Caco-2 (cell line): Measurements from ENCODE around the gene AOC3. TPM values are rescaled to one million over a fixed set of nuclear protein-coding genes. Genes with fewer than 3 reads are reported as not detected.
A peak's percentile ranks its signal among the peaks of the same experiment; 100 is the strongest.

Source experiments
- BruUV-seq: library from RNA; stranded (reverse); fragments of 400-500 nt; replicated peaks from 2 replicates; lab custom pipeline; 2021; lab: Mats Ljungman, UMichigan
- CTCF ChIA-PET: fragments of 300-600 bp; sonication (Branson Sonifier 250); formaldehyde crosslinking; loops from one replicate; lab custom pipeline; 2022; ENCODE audit warnings: antibody characterized with exemption; lab: Charles Lee
- POLR2A ChIA-PET: fragments of 300-600 bp; sonication (Branson Sonifier 250); formaldehyde crosslinking; loops from one replicate; lab custom pipeline; 2022; ENCODE audit warnings: antibody characterized with exemption; lab: Charles Lee
- DNase-seq, 2 experiments: peaks; one replicate each; pipeline versions ENCODE4 v3.0.0 to v3.0.0-alpha.2; 2020 to 2022
- H3K27me3 ChIP-seq: replicated peaks from 2 replicates; pipeline ENCODE4 v1.6.0; 2011; ENCODE audit warnings: low read length; ENCODE audit not compliant: control insufficient read depth, insufficient read depth
- H3K36me3 ChIP-seq: 2 replicates; pipeline ENCODE4 v1.5.1; 2011; ENCODE audit warnings: low read length; ENCODE audit not compliant: control insufficient read depth, insufficient read depth
- H3K4me1 ChIP-seq: fragments of 250-450 bp; sonication (Bioruptor Pico); 2 replicates; pipeline ENCODE4 v1.5.1; 2020; ENCODE audit warnings: mild to moderate bottlenecking
- H3K4me3 ChIP-seq: 2 replicates; pipeline ENCODE4 v1.5.1; 2011; ENCODE audit warnings: low read depth, mild to moderate bottlenecking, control low read depth, low read length
- H3K9me3 ChIP-seq: fragments of 250-450 bp; sonication (Bioruptor Pico); 2 replicates; pipeline ENCODE4 v1.5.1; 2020; ENCODE audit warnings: mild to moderate bottlenecking, moderate library complexity
- H3K27ac Mint-ChIP-seq: one replicate; pipeline ENCODE4 v1.8.0; 2022; ENCODE audit warnings: mixed read lengths; ENCODE audit not compliant: unreplicated experiment
- H3K27me3 Mint-ChIP-seq: one replicate; pipeline ENCODE4 v1.8.0; 2022; ENCODE audit warnings: mixed read lengths; ENCODE audit not compliant: insufficient read depth, unreplicated experiment
- H3K36me3 Mint-ChIP-seq: one replicate; pipeline ENCODE4 v1.8.0; 2022; ENCODE audit warnings: mild to moderate bottlenecking, mixed read lengths; ENCODE audit not compliant: insufficient read depth, unreplicated experiment
- H3K4me1 Mint-ChIP-seq: one replicate; pipeline ENCODE4 v1.8.0; 2022; ENCODE audit warnings: low read depth, mixed read lengths; ENCODE audit not compliant: unreplicated experiment
- H3K4me3 Mint-ChIP-seq: one replicate; pipeline ENCODE4 v1.8.0; 2022; ENCODE audit warnings: mild to moderate bottlenecking, moderate library complexity, mixed read lengths; ENCODE audit not compliant: unreplicated experiment
- H3K9me3 Mint-ChIP-seq: one replicate; pipeline ENCODE4 v1.8.0; 2022; ENCODE audit warnings: mixed read lengths; ENCODE audit not compliant: unreplicated experiment
- intact Hi-C: fragments of 100-400 bp; cut with micrococcal nuclease; formaldehyde crosslinking; loops from one replicate; pipeline ENCODE4 v1.10.0; 2022; ENCODE audit not compliant: unreplicated experiment
- total RNA-seq: library from RNA; stranded (reverse); gene quantifications from 2 replicates; pipeline ENCODE4 v1.2.3, GENCODE V29; 2022
- TF ChIP-seq, protein P1 (sequence below), 2 experiments: fragments of 200-600 bp in 1 of 2; IDR thresholded peaks; 1 replicate in 1 of 2; 2 replicates in 1 of 2; pipeline versions ENCODE4 v1.5.1 to v1.8.0; 2011 to 2022; ENCODE audit warnings: antibody characterized with exemption in 1 of 2, control low read depth in 1 of 2, inconsistent platforms in 1 of 2, low read depth in 1 of 2, low read length in 1 of 2, mild to moderate bottlenecking in 1 of 2, moderate library complexity in 1 of 2; ENCODE audit not compliant: insufficient read depth in 1 of 2, severe bottlenecking in 1 of 2, unreplicated experiment in 1 of 2

Gene AOC3
- total RNA-seq, 1 experiment from 2014 or later = 0.93 TPM

DNA sequence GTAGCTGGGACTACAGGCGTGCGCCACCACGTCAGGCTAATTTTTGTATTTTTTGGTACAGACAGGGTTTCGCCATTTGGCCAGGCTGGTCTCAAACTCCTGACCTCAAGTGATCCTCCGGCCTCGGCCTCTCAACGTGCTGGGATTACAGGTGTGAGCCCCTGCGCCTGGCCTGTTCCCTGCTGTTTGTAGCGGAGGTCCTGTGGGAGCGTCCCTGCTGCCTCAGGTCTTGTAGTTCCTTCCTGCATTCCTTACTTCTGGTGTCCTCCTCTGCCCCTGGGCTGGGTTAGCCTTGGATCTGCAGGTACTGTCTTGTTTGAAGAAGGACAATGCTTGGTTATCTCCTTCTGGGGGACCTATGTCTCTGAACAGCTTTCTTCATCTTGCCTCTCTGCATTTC is 26.0 kb downstream of the AOC3 start:
- no TSS peak for BruUV-seq

DNA sequence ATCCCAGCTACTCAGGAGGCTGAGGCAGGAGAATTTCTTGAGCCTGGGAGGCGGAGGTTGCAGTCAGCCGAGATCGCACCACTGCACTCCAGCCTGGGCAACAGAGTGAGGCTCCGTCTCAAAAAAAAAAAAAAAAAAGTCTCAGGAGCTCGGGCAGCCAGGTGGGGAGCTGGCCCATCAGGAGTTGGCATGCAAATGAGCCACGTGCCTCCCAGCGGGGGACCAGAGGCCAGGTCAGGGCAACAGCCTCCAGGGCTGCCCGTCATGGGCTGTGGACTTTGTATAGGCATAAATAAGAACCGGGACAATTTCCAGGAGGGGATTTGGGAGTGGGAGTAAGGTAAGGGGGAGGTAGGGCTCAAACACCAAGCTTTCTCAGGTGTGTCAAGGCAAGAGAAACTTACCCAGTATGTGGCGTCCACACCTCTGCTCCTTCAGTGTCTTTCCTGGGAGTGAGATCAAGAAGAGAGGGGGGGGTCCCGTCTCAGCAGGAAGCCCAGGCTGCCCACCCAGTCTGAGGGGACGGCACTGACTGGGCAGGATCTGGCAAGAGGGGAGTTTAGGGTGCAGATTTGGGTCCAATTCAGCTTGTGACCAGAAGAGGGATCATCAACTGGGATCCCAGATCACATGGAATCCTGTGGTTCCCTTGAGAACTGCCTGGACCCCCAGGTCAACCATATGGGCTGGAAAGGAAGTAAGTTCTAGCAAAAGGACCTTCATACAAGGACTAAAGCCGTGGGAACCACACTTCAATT is 27.3 kb downstream of the AOC3 start:
- Mint-ChIP-seq H3K27me3 (no peaks in the 10 kb centered on the region), H3K4me1 (peaks cover 9% of the 10 kb centered on the region), H3K4me3 (peak overlapping the region; percentile 6), H3K27ac (peak overlapping the region; percentile 11), H3K36me3 (no peaks in the 10 kb centered on the region), H3K9me3 (no peaks in the 10 kb centered on the region)
- H3K27me3 ChIP-seq = no peaks in the 10 kb centered on the region
- no peaks in the 10 kb centered on the region for H3K9me3 ChIP-seq
- no peak overlapping the region for H3K4me3 ChIP-seq
- TF ChIP-seq, protein P1, sequence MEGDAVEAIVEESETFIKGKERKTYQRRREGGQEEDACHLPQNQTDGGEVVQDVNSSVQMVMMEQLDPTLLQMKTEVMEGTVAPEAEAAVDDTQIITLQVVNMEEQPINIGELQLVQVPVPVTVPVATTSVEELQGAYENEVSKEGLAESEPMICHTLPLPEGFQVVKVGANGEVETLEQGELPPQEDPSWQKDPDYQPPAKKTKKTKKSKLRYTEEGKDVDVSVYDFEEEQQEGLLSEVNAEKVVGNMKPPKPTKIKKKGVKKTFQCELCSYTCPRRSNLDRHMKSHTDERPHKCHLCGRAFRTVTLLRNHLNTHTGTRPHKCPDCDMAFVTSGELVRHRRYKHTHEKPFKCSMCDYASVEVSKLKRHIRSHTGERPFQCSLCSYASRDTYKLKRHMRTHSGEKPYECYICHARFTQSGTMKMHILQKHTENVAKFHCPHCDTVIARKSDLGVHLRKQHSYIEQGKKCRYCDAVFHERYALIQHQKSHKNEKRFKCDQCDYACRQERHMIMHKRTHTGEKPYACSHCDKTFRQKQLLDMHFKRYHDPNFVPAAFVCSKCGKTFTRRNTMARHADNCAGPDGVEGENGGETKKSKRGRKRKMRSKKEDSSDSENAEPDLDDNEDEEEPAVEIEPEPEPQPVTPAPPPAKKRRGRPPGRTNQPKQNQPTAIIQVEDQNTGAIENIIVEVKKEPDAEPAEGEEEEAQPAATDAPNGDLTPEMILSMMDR (IDR thresholded peaks at IDR 0.05; ENCODE audit: insufficient read depth in 1 of 2, low read depth in 1 of 2, low read length in 1 of 2, severe bottlenecking in 1 of 2, unreplicated experiment in 1 of 2) = peak in 1 of 2 experiments; percentile 20
- CTCF ChIA-PET = interaction anchor here (0.6 to 1.6 kb wide), 7 partner anchors 8 to 201 kb away, joined by 3 to 6 read pairs (median 4); partner anchors contain the start of gene PLEKHH3
- peak; percentile 59 to 70 for DNase-seq
- intact Hi-C loops = no loop called here
- BruUV-seq = no TSS peak
- POLR2A ChIA-PET = interaction anchor here (0.5 kb wide), 1 partner anchor 39 kb away, joined by 3 read pairs; no protein-coding TSS in a partner anchor
- H3K4me1 ChIP-seq = no peaks in the 10 kb centered on the region
- no peaks in the 10 kb centered on the region for H3K36me3 ChIP-seq

More for the DNA sequence above, 26.0 kb downstream of the AOC3 start:
- H3K4me3 Mint-ChIP-seq = peak overlapping the region; percentile 2
- no peak overlapping the region for H3K4me3 ChIP-seq
- H3K27me3 Mint-ChIP-seq = no peaks in the 10 kb centered on the region
- intact Hi-C loops = no loop called here
- no peaks in the 10 kb centered on the region for H3K36me3 Mint-ChIP-seq
- TF ChIP-seq, protein P1 (IDR thresholded peaks at IDR 0.05; ENCODE audit: insufficient read depth in 1 of 2, low read depth in 1 of 2, low read length in 1 of 2, severe bottlenecking in 1 of 2, unreplicated experiment in 1 of 2) = no peak
- POLR2A ChIA-PET = no interaction called here
- H3K4me1 Mint-ChIP-seq = peaks cover 9% of the 10 kb centered on the region
- DNase-seq = no peak
- no peaks in the 10 kb centered on the region for H3K36me3 ChIP-seq
- H3K4me1 ChIP-seq = no peaks in the 10 kb centered on the region
- CTCF ChIA-PET = no interaction called here
- H3K9me3 ChIP-seq = no peaks in the 10 kb centered on the region
- no peaks in the 10 kb centered on the region for H3K27me3 ChIP-seq
- peaks cover under 1% of the 10 kb centered on the region for H3K9me3 Mint-ChIP-seq
- no peak overlapping the region for H3K27ac Mint-ChIP-seq

DNA sequence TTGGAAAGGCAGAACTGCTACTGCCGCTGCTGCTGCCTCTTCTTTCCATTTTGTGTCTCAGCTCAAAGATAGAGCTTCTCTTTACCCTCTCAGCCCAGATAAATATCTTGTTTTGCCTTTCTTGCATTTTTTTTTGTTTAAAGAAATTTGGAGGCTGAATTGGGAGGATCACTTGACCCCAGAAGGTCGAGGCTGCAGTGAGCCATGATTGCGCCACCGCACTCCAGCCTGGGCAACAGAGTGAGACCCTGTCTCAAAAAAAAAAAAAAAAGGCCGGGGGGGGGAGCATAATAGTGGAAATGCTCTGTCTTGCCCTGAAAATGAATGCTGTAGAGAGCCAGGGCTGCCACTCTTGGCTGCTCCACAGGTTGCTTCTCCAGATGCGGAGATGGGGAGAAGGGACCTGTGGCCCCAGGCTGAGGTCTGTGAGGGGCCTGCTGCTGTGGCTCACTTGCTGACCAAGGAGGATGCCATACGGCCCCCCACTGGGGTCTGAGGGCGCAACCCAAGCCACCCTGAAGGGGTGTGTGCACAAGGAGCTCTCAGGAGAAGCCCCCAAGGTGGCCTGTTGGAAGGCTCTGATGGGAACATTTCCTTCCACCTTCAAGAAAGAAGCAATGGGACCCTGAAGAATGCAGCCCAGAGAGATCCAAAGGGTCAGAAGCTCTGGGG is 28.1 kb downstream of the AOC3 start:
- Mint-ChIP-seq H3K4me3 (no peak overlapping the region), H3K27ac (no peak overlapping the region), H3K4me1 (peaks cover 9% of the 10 kb centered on the region), H3K9me3 (no peaks in the 10 kb centered on the region), H3K27me3 (no peaks in the 10 kb centered on the region), H3K36me3 (no peaks in the 10 kb centered on the region)
- Histone ChIP-seq H3K36me3 (no peaks in the 10 kb centered on the region), H3K4me3 (no peak overlapping the region), H3K4me1 (no peaks in the 10 kb centered on the region), H3K27me3 (no peaks in the 10 kb centered on the region), H3K9me3 (no peaks in the 10 kb centered on the region)
- ChIA-PET POLR2A (interaction anchor here (0.5 kb wide), 1 partner anchor 40 kb away, joined by 3 read pairs; no protein-coding TSS in a partner anchor), CTCF (interaction anchor here (0.6 to 1.6 kb wide), 3 partner anchors 36 to 51 kb away, joined by 3 to 4 read pairs (median 3); no protein-coding TSS in a partner anchor)
- intact Hi-C loops = no loop called here
- DNase-seq = no peak
- TF ChIP-seq, protein P1 (IDR thresholded peaks at IDR 0.05; ENCODE audit: insufficient read depth in 1 of 2, low read depth in 1 of 2, low read length in 1 of 2, severe bottlenecking in 1 of 2, unreplicated experiment in 1 of 2) = no peak
- BruUV-seq = no TSS peak
